A673 (cell line): Measurements from ENCODE around the gene FAM209B. TPM values are rescaled to one million over a fixed set of nuclear protein-coding genes. Genes with fewer than 3 reads are reported as not detected.
A peak's percentile ranks its signal among the peaks of the same experiment; 100 is the strongest.

Experiments used
- BruUV-seq: library from RNA; stranded (reverse); fragments of 400-500 nt; replicated peaks from 2 replicates; lab custom pipeline; 2021; lab: Mats Ljungman, UMichigan
- CTCF ChIA-PET: fragments of 300-600 bp; sonication (Branson Sonifier 250); formaldehyde crosslinking; loops from one replicate; lab custom pipeline; 2022; ENCODE audit warnings: antibody characterized with exemption; lab: Charles Lee
- POLR2A ChIA-PET: fragments of 300-600 bp; sonication (Branson Sonifier 250); formaldehyde crosslinking; loops from one replicate; lab custom pipeline; 2022; ENCODE audit warnings: antibody characterized with exemption; ENCODE audit not compliant: low non-redundant PET; lab: Charles Lee
- DNase-seq: peaks from one replicate; pipeline ENCODE4 v3.0.0-alpha.2; 2015; ENCODE audit warnings: low spot score
- H3K27ac ChIP-seq: fragments of 200-600 bp; sonication (generic); 2 replicates; pipeline ENCODE4 v1.5.1; 2016; ENCODE audit warnings: mixed run types, low read depth, mild to moderate bottlenecking, mixed read lengths, antibody characterized with exemption, low read length; ENCODE audit not compliant: poor library complexity, severe bottlenecking
- H3K27me3 ChIP-seq: fragments of 200-600 bp; sonication (generic); replicated peaks from 2 replicates; pipeline ENCODE4 v1.6.1; 2017; ENCODE audit warnings: mixed run types, low read depth, mild to moderate bottlenecking, mixed read lengths, antibody characterized with exemption, low read length; ENCODE audit not compliant: insufficient read depth, poor library complexity
- H3K36me3 ChIP-seq: fragments of 200-600 bp; sonication (generic); 2 replicates; pipeline ENCODE4 v1.6.1; 2016; ENCODE audit warnings: mixed run types, mild to moderate bottlenecking, mixed read lengths, antibody characterized with exemption, low read length; ENCODE audit not compliant: insufficient read depth, poor library complexity, severe bottlenecking
- H3K4me1 ChIP-seq: fragments of 200-600 bp; sonication (generic); 2 replicates; pipeline ENCODE4 v1.6.1; 2017; ENCODE audit warnings: mixed run types, mild to moderate bottlenecking, mixed read lengths, antibody characterized with exemption, low read length; ENCODE audit not compliant: insufficient read depth, poor library complexity, severe bottlenecking
- H3K4me3 ChIP-seq: fragments of 200-600 bp; sonication (generic); 2 replicates; pipeline ENCODE4 v1.5.1; 2016; ENCODE audit warnings: low read depth, mixed run types, mild to moderate bottlenecking, mixed read lengths, low read length; ENCODE audit not compliant: poor library complexity, severe bottlenecking
- H3K9me3 ChIP-seq: fragments of 200-600 bp; sonication (generic); 2 replicates; pipeline ENCODE4 v1.6.1; 2016; ENCODE audit warnings: mixed run types, low read depth, mild to moderate bottlenecking, mixed read lengths, antibody characterized with exemption, low read length; ENCODE audit not compliant: poor library complexity, severe bottlenecking
- CTCF ChIP-seq: fragments of 300-800, 200-600 bp; sonication (generic); conservative IDR thresholded peaks from 2 replicates; pipeline ENCODE4 v1.5.1; 2017; ENCODE audit warnings: low read depth, mild to moderate bottlenecking, antibody characterized with exemption, low read length, moderate library complexity, mixed read lengths
- EZH2 ChIP-seq: fragments of 200-600 bp; sonication (generic); IDR thresholded peaks from 2 replicates; pipeline ENCODE4 v1.6.1; 2017; ENCODE audit warnings: borderline replicate concordance, low read depth, mild to moderate bottlenecking, mixed read lengths, antibody characterized with exemption, low read length; ENCODE audit not compliant: poor library complexity, severe bottlenecking
- intact Hi-C: fragments of 100-400 bp; cut with micrococcal nuclease; formaldehyde crosslinking; loops from one replicate; pipeline ENCODE4 v1.10.0; 2022; ENCODE audit not compliant: unreplicated experiment
- total RNA-seq: library from RNA; stranded (reverse); gene quantifications from 2 replicates; pipeline ENCODE4 v1.2.3, GENCODE V29; 2021

FAM209B gene
- total RNA-seq, 1 experiment from 2014 or later = 0.45 TPM

DNA sequence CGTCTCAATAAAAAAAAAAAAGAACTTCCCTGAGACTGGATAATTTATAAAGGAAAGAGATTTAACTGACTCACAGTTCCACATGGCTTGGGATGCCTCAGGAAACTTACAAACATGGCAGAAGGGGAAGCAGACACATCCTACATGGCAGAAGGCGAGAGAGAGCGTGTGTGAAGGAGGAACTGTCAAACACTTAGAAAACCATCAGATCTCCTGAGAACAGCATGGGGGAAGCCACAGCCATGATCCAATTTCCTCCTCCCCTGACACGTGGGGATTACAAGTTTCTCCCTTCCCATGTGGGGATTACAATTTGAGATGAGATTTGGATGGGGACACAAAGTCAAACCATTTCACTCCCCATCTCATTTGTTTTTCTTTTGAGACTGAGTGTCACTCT, 49.5 kb downstream of the FAM209B start:
- peak; percentile 57 for DNase-seq
- Histone ChIP-seq H3K9me3 (no peaks in the 10 kb centered on the region), H3K4me1 (no peaks in the 10 kb centered on the region), H3K27ac (no peak overlapping the region), H3K4me3 (no peak overlapping the region), H3K36me3 (no peaks in the 10 kb centered on the region), H3K27me3 (no peaks in the 10 kb centered on the region)
- intact Hi-C loops = no loop called here
- ChIA-PET CTCF (no interaction called here), POLR2A (no interaction called here)
- no TSS peak for BruUV-seq
- TF ChIP-seq CTCF = no peak
- no peak for TF ChIP-seq EZH2

- Histone ChIP-seq H3K4me1 (no peaks in the 10 kb centered on the region), H3K27ac (no peak overlapping the region), H3K27me3 (no peaks in the 10 kb centered on the region), H3K4me3 (no peak overlapping the region), H3K9me3 (no peaks in the 10 kb centered on the region), H3K36me3 (no peaks in the 10 kb centered on the region)
- BruUV-seq = no TSS peak
- ChIA-PET POLR2A (no interaction called here), CTCF (no interaction called here)
- TF ChIP-seq CTCF (no peak), EZH2 (no peak)
- intact Hi-C loops = no loop called here
- DNase-seq = no peak
Measured at GRCh38 chr20:56584916-56585315, 51.9 kb downstream of the FAM209B start.

Other genes with a start within 250 kb of the FAM209B start
- gene FAM210B, start 174.3 kb upstream of the FAM209B start, total RNA-seq = 5.5 and 8.1 TPM in 2 replicates
- gene AURKA, start 141.0 kb upstream of the FAM209B start, total RNA-seq = 105 and 112 TPM in 2 replicates
- gene CSTF1, start 140.6 kb upstream of the FAM209B start, total RNA-seq = 52.5 and 58.2 TPM in 2 replicates
- gene CASS4, start 121.0 kb upstream of the FAM209B start, total RNA-seq = 0.11 and 0.28 TPM in 2 replicates
- 86.7 and 99.1 TPM in 2 replicates for gene RTF2, start 64.6 kb upstream of the FAM209B start, total RNA-seq
- 0.32 and 0.46 TPM in 2 replicates for gene FAM209A, start 8.5 kb upstream of the FAM209B start, total RNA-seq
- 0.11 TPM in 2 replicates for gene TFAP2C, start 96.1 kb downstream of the FAM209B start, total RNA-seq